ENCODE results near the gene TPGS1.

Gene TPGS1

GRCh38 chr19:459724-460511, 47.4 kb upstream of the TPGS1 start:
- Histone ChIP-seq H3K36me3 (ENCODE audit: insufficient read depth, low read length) (no peaks in the 10 kb centered on the region), H3K4me3 (ENCODE audit: low read depth in 1 of 2, low read length in 2 of 2) (no peak overlapping the region), H3K79me2 (ENCODE audit: insufficient read depth, low read length) (no peaks in the 10 kb centered on the region), H3K9me3 (ENCODE audit: insufficient read depth, low read length, severe bottlenecking) (peaks cover 9% of the 10 kb centered on the region), H3K9ac (ENCODE audit: low read depth, low read length) (no peak overlapping the region), H3K27ac (ENCODE audit: low read length) (no peak overlapping the region), H3K4me2 (ENCODE audit: insufficient read depth, low read length) (no peak overlapping the region), H3K4me1 (ENCODE audit: insufficient read depth, low read length) (no peaks in the 10 kb centered on the region), H2AFZ (ENCODE audit: low read depth, low read length) (no peak overlapping the region), H3K27me3 (ENCODE audit: insufficient read depth, low read length, poor library complexity) (no peaks in the 10 kb centered on the region), H4K20me1 (ENCODE audit: insufficient read depth, low read length) (no peaks in the 10 kb centered on the region)
- ATAC-seq (ENCODE audit: insufficient read depth, low read depth) (no peak), DNase-seq (no peak)
- TF ChIP-seq EZH2 (IDR thresholded peaks at IDR 0.05; ENCODE audit: borderline replicate concordance, low read depth, low read length, severe bottlenecking), result no peak
- TF ChIP-seq, protein P1, sequence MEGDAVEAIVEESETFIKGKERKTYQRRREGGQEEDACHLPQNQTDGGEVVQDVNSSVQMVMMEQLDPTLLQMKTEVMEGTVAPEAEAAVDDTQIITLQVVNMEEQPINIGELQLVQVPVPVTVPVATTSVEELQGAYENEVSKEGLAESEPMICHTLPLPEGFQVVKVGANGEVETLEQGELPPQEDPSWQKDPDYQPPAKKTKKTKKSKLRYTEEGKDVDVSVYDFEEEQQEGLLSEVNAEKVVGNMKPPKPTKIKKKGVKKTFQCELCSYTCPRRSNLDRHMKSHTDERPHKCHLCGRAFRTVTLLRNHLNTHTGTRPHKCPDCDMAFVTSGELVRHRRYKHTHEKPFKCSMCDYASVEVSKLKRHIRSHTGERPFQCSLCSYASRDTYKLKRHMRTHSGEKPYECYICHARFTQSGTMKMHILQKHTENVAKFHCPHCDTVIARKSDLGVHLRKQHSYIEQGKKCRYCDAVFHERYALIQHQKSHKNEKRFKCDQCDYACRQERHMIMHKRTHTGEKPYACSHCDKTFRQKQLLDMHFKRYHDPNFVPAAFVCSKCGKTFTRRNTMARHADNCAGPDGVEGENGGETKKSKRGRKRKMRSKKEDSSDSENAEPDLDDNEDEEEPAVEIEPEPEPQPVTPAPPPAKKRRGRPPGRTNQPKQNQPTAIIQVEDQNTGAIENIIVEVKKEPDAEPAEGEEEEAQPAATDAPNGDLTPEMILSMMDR (IDR thresholded peaks at IDR 0.05; ENCODE audit: borderline replicate concordance, extremely low read depth, low read length, poor library complexity, severe bottlenecking), result no peak

- Histone ChIP-seq H3K9me3 (ENCODE audit: insufficient read depth, low read length, severe bottlenecking) (peaks cover 9% of the 10 kb centered on the region), H3K4me3 (ENCODE audit: low read depth in 1 of 2, low read length in 2 of 2) (no peak within 1 kb of the TSS), H3K4me1 (ENCODE audit: insufficient read depth, low read length) (no peaks in the 10 kb centered on the region), H3K36me3 (ENCODE audit: insufficient read depth, low read length) (no peaks in the 10 kb centered on the region), H4K20me1 (ENCODE audit: insufficient read depth, low read length) (no peaks in the 10 kb centered on the region), H3K79me2 (ENCODE audit: insufficient read depth, low read length) (no peaks in the 10 kb centered on the region), H3K4me2 (ENCODE audit: insufficient read depth, low read length) (no peak within 1 kb of the TSS), H3K27ac (ENCODE audit: low read length) (no peak within 1 kb of the TSS), H3K9ac (ENCODE audit: low read depth, low read length) (no peak within 1 kb of the TSS), H3K27me3 (ENCODE audit: insufficient read depth, low read length, poor library complexity) (no peaks in the 10 kb centered on the region), H2AFZ (ENCODE audit: low read depth, low read length) (no peak within 1 kb of the TSS)
- no peak for TF ChIP-seq EZH2 (IDR thresholded peaks at IDR 0.05; ENCODE audit: borderline replicate concordance, low read depth, low read length, severe bottlenecking)
- TF ChIP-seq, protein P1 (IDR thresholded peaks at IDR 0.05; ENCODE audit: borderline replicate concordance, extremely low read depth, low read length, poor library complexity, severe bottlenecking), result no peak
- ATAC-seq (ENCODE audit: insufficient read depth, low read depth), result no peak
- DNase-seq, result no peak
These were observed 46.2 kb upstream of the TPGS1 start, which contains the start of gene SHC2 for GRCh38 chr19:460877-461720. TSS of gene SHC2 (minus strand) at chr19:461033. CDS start at chr19:460996, 37 bp downstream.

DNA sequence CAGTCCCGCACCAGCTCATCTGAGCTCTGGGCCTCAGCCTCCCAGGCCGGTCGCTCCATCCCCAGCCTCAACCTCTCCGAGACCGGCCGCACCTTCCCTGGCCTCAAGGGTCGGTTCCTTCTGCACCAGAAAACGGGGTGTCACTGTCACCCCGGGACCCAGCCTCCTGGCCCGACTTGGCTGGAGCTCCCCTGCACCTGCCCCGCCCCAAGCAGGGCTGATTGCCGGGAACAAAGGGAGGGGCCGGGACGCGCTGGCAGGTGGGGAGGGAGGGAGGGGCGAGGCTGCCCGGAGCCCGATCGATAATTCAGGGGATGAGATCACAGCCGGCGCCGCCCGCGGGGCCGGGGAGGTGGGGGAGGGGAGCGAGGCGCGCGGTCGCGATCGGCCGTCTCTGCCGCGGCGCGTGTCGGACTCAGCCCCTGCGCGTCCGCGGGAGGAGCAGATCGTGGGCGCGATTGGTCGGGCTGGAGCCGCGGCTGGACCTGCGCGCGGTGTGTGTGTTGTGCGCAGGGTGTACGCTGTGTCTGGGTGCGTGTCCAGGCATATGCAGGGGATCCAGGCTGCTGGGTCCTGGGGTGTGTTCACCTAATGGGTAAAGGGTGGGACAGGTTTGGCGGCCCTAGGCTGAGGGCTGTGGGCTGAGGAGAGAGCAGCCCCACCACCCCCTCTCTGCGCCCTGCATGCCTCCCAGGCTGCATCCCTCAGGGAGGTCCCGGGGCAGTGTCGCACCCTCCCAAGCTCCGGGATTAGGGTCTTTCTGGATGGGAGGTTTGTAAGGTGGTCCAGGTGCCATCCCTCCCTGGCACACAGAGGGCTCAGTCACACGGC, 45.4 kb upstream of the TPGS1 start:
- Histone ChIP-seq H3K4me1 (ENCODE audit: insufficient read depth, low read length) (no peaks in the 10 kb centered on the region), H3K79me2 (ENCODE audit: insufficient read depth, low read length) (no peaks in the 10 kb centered on the region), H3K36me3 (ENCODE audit: insufficient read depth, low read length) (no peaks in the 10 kb centered on the region), H3K9me3 (ENCODE audit: insufficient read depth, low read length, severe bottlenecking) (peaks cover 8% of the 10 kb centered on the region), H3K4me2 (ENCODE audit: insufficient read depth, low read length) (no peak overlapping the region), H2AFZ (ENCODE audit: low read depth, low read length) (no peak overlapping the region), H3K27ac (ENCODE audit: low read length) (no peak overlapping the region), H3K4me3 (ENCODE audit: low read depth in 1 of 2, low read length in 2 of 2) (no peak overlapping the region), H4K20me1 (ENCODE audit: insufficient read depth, low read length) (no peaks in the 10 kb centered on the region), H3K27me3 (ENCODE audit: insufficient read depth, low read length, poor library complexity) (no peaks in the 10 kb centered on the region), H3K9ac (ENCODE audit: low read depth, low read length) (no peak overlapping the region)
- ATAC-seq (ENCODE audit: insufficient read depth, low read depth) (no peak), DNase-seq (no peak)
- TF ChIP-seq, protein P1 (IDR thresholded peaks at IDR 0.05; ENCODE audit: borderline replicate concordance, extremely low read depth, low read length, poor library complexity, severe bottlenecking), result no peak
- no peak for TF ChIP-seq EZH2 (IDR thresholded peaks at IDR 0.05; ENCODE audit: borderline replicate concordance, low read depth, low read length, severe bottlenecking)

All from DND-41 (cell line).